SKM-1 (cell line): ENCODE data around the gene HBM.
"Not testable (repeated sequence)": the region's sequence is repeated elsewhere in the genome, so short reads cannot be mapped to it uniquely, and the experiment has no call there.

ENCODE experiments used
- DNase-seq: peaks from one replicate; lab custom pipeline; 2025; ENCODE audit not compliant: unreplicated experiment; lab: John Stamatoyannopoulos, UW

The HBM gene, protein sequence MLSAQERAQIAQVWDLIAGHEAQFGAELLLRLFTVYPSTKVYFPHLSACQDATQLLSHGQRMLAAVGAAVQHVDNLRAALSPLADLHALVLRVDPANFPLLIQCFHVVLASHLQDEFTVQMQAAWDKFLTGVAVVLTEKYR

DNA sequence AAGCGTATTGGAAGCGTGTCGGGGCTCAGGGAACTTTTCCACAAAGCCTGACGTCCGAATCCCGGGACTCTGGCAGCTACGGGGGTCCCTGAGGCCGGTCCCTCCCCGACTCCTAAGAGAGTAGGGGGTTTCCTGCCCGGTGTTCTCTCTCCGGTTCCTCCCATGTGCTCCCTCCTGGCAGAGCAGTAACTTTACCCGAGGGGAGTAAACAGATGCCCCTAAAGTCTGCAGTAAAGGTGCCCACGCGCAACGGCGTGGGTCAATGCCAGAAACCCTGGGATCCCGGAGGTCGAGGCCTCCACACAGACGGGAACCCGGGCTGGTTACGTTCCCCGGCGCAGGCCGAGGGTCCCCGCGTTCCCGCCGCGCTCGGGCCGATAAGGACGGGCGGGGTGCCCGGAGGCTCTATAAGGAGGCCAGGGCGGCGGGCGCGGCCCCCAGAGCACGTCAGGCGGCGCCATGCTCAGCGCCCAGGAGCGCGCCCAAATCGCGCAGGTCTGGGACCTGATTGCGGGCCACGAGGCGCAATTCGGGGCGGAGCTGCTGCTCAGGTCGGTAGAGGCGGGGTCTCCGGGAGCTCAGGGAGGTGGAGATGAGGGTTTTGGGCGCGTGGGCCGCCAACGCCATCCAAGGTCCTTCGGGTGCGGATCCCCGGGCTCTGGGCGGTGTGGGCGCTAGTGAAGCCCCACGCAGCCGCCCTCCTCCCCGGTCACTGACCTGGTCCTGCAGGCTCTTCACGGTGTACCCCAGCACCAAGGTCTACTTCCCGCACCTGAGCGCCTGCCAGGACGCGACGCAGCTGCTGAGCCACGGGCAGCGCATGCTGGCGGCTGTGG, at the start of gene HBM:
Gene HBM (plus strand): TSS at position 440 of the 836 bp plus-strand sequence. CDS start 20 bp downstream, at position 460.
- no peak for DNase-seq

DNA sequence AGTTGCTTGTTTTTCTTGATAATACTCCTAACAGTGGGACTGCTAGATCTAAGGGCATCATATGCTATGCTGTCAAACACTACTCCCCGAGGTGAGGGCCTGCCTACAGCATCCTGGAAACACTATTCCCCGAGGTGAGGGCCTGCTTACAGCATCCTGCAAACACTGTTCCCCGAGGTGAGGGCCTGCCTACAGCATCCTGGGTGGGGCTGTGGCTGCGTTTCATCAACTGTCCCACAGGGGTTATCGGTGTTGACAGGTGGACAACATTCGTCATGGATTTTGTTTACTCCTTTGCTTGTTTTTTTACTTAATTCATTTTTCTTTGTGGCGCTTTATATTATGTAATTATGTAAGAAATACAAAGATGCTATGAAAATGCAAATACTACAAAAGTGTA, 49.8 kb upstream of the HBM start:
- no peak for DNase-seq

DNA sequence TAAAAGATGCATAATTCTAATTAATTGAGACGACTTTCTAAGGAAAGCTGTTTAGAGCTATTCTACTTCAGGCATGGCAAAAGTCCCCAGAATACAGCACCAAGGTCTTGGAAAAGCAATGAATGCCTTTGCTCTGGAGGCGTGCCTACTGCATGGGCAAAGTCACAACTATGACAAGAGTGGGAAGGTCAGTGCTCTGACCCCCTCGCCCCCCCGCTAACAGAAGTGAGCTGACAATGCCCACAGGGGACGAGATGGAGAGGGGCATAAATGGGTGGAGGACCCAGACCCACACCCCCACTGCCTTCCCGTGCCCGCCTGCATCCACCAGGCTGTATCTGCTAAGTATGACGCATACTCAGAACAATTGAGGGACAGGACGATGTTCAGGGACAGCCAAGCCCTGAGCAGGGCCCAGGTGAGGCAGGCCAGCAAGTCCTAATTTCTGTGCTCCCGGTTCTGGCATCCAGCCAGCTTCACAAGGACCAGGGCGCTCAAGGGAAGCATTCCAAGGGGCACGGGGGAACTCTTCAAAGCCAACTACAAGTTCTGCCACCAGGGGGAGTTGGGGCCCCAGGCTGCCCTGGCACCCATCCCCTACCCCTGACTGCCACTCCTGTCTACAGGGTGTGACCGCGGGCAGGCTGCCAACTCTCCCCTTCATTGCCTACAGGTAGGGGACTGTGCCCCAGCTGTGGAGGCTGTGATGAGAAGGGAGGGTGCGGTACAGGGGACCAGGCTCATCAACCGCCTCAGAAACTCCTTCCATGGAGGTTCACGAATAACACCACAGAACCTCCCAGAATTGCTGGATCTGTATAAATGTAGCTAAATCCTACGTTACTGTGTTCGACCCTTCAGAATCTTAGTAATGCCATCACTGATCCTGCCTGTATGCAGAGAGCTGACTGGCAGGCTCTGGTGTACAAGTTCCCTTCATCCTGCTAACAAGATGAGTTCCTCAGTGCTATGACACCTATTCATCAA, 48.1 kb upstream of the HBM start:
- DNase-seq: peak; percentile 24

DNA sequence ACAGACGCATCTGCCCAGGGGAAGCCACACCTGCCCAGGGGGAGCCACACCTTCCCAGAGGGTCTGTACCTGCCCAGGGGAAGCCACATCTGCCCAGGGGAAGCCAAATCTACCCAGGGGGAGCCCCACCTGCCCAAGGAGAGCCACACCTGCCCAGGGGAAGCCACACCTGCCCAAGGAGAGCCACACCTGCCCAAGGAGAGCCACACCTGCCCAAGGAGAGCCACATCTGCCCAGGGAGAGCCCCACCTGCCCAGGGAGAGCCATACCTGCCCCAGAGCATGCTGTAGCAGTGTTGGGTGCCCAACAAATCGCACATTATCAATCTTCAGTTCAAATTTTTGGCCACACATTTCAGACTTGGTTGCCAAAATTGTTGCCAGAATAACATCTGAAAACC, 46.9 kb upstream of the HBM start:
- no peak for DNase-seq

DNA sequence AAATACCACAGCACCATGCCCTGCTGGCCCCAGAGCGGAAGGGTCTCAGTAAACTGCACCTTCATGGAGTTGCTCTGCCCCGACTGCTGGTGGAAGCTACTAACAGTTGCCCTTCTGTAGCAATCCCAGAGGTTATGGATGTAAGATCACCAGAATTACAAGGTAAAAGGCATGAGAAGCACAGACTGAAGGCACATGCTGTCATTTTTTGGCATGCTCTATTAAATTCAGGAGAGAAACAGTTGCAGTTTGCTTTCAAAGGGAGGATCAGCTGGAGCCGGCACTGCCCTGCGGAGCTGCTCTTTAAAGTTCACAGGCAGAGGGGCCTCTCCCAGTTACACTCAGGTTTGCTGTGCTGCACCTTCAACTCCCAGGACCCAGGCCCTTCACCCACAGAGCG, 46.5 kb upstream of the HBM start:
- DNase-seq: no peak

DNA sequence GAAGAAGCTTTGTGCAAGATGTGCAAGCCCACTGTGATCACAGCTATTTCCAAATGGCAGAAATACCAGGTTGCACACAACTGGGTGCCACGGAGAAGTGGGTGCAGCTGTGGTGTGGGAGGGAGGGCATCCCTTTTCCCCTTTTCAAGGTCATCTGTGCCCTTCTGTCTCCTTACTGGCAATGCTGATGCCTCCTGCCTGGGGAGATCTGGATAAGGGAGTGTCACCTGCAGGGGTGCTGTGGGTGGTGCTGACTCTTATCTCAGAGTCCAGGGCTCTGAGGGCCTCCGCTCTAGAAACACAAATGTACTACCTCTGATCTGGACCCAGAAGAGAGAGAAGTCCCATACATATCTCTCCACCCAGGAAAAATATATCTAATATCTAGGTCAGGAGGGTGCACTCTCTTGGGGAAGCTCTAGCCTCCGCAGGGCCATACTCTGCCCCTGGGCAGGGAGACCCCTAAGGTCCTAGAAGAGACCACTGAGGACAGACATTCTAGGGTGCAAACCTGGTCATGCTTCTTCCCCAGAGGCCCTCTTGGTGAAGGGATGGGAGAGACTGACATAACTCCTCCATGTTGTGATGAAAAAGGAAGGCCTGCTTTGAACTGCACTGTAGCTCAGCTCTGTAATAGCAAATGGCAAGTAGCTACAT, 45.8 kb upstream of the HBM start:
- no peak for DNase-seq

DNA sequence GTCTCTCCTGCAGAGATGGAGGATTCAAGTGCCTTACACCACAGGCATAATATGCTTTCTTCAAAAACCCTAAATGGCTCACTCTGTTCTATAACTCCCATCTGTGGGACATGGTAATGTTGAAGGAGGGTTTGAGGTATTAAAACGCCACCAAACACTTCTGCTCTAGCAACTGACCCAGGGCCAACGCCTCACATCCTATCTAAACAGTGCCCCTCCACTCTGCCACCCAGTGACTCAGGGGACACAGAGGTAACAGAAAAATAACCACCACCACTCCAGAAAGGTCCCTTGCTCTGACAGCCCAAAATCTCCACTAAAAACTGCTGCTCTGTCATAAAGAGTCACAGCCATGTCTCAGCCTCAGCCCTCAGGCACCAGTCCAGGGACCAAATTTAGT, 45.0 kb upstream of the HBM start:
- no peak for DNase-seq

DNA sequence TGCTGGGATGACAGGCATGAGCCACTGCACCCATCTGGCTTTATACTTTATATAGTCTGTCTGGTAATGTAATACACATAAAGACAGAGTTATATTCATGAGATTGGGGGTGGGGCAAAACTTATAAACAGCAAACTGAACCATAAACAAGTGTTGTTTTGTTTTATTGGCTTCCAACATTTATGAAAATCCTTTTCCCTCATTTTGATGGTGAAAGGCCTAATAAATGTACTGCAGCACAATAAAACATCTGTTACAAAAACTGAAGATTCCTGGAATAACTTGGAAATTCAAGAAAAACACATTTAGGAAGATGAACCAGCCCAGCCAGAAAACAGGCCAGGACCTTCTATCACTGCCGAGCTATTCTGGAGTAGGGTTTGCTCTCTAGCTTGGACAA, 43.4 kb upstream of the HBM start:
- DNase-seq: no peak

DNA sequence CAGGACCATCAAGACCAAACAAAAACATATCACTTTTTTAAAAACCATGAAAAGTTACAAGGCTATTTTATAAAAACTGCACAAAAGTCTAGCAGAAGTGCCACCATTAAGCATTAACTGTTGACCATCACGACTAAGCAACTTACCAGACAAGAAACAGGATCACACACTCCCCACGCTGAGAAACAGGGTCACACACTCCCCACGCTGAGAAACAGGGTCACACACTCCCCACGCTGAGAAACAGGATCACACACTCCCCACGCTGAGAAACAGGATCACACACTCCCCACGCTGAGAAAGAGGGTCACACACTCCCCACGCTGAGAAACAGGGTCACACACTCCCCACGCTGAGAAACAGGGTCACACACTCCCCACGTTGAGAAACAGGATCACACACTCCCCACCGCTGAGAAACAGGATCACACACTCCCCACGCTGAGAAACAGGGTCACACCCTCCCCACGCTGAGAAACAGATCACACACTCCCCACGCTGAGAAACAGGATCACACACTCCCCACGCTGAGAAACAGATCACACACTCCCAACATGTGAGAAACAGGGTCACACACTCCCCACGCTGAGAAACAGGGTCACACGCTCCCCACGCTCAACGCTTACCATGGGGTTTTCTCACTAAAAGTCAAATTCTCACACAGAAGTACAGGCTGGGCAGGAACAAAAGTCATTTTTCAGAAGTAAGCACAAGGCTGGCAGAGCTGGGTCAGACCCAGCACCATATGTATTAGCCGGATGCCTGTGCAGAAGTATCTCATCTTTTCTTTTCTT, 42.0 kb upstream of the HBM start:
- DNase-seq: not testable (repeated sequence)

DNA sequence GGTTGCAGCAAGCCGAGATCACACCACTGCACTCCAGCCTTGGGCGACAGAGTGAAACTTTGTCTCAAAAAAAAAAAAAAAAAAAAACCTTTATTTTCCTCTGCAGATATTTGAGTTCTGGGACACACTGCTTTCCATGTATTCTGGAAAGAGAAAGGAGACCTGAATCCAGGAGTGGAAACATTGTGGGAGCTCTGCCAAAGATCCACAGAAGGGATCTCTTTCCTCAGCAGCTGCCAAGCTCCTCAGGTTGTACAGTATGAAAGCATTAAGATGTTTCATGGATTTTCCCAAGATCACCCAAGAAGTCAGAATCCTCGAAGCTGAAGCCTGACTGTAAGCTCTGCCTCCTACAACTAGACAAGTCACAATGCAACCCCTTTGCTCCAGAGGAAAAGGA, 40.8 kb upstream of the HBM start:
- DNase-seq: no peak

DNA sequence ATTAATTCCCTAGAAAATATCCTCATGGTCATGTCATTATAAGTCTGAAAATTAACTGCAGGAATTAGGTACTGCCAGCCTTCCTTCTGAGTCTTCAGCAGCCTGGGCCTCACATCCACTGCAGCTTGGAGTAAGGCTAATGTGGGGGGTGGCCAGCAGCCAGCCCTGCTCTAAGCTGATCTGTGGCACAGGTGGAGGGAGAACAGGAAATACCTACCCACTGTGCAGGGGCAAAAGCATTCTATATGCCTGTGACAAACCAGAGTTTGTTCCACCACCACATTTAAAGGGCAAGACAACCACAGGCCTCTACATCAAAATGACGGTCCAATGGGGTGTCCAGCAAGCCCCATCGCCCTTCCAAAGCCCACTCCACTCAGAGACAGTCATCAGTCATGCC, 36.7 kb upstream of the HBM start:
- DNase-seq: no peak

DNA sequence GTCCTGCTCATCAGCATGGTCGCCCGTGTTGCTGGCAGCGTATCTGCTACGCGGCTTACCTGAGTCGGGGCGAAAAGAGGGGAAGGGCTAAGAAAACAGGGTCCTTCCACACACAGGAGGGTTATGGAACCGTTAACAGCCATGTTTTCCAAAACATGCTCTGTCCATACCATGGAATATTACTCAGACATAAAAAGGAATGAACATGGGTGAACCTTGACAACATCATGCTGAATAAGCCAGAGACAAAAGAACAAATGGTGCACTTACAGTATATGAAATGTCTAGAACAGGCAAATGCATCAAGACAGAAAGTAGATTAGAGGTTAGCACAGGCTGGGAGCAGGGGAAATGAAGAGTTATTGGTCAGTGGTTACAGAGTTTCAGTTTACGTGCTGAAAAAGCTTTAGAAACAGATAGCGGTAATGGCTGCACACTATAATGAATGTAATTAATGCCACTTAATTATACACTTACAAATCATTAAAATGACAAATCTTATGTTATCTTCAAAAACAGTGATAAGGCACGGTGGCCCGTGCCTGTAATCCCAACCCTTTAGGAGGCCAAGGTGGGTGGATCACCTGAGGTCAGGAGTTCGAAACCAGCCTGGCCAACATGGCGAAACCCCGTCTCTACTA, 35.1 kb upstream of the HBM start:
- DNase-seq: no peak

DNA sequence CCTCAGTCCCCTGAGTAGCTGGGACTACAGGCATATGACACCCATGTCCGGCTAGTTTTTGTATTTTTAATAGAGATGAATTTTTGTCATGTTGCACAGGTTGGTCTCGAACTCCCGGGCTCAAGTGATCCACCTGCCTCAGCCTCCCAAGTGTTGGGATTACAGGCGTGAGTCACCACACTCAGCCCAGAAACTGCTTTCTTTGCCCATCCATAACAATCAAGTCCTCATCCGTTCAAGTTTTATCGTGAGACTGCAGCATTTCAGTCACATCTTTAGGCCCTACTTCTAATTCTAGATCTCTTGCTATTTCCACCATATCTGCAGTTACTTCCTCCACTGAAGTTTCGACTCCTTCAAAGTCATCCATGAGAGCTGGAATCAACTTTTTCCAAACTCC, 33.7 kb upstream of the HBM start:
- DNase-seq: no peak

DNA sequence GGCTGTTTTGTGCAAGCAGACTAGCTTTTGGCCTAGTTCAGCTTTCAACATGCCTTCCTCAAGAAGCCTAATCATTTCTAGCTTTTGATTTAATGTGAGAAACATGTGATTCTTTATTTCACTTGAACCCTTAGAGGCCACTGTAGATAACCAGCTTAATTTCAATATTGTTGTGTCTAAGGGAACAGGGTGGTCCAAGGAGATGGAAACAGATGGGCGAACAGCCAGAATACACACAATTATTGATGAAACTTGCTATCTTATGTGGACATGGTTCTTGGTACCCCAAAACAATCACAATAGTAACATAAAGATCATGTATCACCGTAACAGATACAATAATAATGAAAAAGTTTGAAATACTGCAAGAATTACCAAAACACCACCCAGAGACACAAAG, 32.1 kb upstream of the HBM start:
- DNase-seq: no peak

DNA sequence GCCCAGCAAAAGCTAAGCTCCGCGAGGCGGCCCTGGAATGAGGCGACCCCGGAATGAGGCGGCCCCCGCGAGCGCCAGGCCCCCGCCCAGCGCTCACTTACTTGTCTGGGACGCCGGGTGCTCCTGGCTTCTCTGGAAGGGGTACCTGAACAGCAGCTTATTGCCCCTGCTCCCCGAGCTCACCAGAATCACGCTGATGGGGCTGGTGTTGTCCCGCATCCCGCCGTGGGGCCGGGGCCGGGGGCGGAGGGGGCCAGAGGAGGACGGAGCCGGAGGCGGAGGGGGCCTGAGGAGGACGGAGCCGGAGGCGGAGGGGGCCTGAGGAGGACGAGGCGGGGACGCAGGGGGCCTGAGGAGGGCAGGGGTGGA, 27.7 kb upstream of the HBM start:
- DNase-seq: no peak

DNA sequence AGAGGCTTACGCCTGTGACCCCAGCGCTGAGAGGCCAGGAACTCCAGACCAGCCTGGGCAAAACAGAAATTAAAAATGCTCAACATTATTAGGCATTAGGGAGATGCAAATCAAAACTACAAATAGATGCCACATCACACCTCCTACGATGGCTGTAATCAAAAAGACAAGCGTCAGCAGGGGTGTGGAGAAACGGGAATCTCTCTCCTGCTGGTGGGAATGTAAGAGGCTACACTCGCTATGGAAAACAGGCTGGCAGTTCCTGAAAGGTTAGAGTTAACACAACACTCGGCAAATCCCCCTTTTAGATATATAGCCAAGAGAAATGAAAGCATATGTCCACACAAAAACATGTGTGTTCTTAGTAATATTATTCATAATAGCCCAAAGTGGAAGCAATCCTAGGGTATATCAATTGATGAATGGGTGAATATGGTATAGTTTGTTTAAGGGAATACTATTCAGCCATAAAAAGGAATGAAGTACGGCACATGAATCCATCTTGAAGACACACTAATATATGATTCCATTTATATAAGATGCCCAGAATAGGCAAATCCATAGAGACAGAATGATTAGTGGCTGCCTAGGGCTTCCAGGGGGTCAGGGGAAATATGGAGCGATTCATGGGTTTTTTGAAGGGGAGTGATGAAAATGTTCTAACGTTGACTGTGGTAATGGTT, 25.5 kb upstream of the HBM start:
- no peak for DNase-seq

DNA sequence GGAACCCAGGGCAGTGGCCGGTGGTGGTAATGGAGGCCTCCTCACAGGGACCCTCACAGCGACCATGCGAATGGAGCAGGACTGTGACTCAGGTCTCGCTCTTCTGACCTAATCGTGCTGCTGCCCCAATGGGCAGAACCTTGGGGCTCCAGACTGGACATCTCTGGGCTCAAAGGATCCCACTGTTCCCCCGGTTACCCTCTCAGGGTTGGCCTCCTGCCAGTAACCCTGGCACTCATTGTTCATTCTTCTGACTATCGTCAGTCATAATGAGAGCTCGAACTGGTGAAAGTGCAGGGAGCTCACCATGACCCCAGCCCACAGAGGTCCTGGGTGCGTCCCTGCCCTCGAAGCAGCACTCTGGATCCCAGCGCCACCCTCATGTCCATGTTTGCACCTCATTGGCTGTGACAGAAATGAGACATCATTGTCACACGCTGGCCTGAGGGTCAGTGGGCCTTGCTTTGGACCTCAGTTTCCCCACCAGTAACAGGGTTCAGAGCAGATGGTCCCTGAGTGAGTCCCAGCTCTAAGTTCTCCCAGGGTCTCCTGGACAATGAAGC, 23.3 kb upstream of the HBM start:
- no peak for DNase-seq

DNA sequence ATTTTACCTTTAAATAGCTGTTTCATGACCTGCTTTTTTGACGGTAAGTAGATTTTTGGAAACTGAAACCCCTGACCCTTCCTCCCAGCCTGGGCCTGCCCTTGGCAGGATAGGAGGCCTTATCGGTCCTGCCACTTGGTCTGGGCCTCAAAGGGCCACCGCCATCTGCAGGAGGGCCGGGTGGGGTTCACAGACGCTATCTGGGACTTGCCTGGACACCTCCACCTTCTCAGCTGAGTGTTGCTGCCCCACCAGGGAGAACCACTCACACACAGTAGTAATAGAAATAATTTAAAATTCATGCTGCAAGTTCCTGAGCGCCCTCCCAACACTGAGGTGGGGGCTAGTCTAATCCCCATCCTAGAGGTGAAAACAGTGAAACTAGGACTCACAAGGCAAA, 22.7 kb upstream of the HBM start:
- DNase-seq: no peak

DNA sequence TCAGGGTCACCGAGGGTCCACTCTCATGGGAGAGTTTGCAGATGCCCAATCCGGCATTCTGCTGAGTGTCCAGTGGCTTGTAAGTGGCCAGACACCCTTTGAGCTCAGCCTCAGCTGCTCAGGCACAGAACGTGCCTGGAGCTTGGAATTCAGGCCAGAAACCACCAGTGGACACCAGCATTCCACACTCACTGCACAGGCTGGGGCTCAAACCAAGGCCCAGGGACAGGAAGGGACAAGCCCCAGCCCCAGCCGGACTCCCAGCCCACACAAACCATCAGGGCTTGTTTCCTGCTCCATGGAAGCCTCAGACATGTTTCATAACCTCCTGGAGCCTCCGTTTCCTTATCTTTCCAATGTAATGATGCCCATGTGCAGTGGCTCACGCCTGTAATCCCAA, 22.3 kb upstream of the HBM start:
- DNase-seq: no peak
